SW 1271 (cell line): ENCODE measurements around the gene NTRK3.

Source experiments
- DNase-seq, 2 experiments: peaks; one replicate each; lab custom pipeline; 2025; lab: John Stamatoyannopoulos, UW

The NTRK3 gene

DNA sequence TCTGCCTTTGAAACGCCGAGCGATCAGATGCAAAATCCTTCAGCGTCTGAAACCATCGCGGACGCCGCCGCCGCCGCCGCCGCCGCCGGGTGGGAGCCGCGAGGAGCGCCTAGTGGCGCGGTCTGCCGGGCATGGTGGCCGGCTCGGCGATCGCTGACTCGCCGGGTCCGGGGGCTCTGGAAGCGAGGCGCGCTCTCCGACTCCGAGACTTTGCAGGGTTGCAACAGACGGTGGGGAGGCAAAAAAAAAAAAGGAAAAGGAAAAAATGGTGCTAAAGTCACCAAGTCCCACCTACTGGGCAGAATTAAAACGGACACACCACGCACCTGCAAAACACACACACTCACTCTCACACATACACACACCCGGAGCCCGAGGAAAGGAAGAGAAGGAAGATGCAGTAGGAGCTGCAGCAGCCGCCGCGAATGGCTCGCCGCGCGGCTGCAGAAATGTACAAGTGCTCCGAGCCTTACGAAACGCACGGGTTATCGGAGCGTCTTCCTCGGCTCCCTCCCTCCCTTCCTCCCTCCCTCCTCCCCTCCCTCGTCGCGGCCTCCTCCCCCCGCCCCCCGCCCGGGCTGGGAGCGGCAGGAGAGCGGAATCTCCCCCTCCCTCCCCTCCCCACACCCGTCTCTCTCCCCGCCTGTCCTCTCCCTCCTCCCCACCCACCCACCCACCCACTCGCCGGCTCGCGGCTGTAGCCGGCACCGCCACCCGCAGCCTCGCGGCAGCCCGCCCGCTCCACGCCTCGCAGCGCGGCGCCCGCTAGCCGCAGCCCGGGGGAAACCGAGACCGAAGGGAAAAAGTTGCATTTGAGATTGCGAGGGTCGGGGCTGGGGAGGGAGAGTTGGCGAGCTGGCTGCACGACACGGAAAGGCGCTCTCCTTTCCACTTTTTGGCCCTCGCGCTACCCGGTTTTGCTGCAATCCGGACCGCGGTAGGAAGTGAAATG, at the start of gene NTRK3:
Gene NTRK3 (minus strand): TSS at position 461 of the 952 bp plus-strand sequence. CDS start 586 bp downstream, outside the sequence.
- peak in 1 of 2 experiments; percentile 15 for DNase-seq

GRCh38 chr15:88303395-88303794, 46.9 kb upstream of the NTRK3 start:
- no peak for DNase-seq

- DNase-seq, result no peak
Observed at GRCh38 chr15:88302373-88302772, 45.8 kb upstream of the NTRK3 start.

DNA sequence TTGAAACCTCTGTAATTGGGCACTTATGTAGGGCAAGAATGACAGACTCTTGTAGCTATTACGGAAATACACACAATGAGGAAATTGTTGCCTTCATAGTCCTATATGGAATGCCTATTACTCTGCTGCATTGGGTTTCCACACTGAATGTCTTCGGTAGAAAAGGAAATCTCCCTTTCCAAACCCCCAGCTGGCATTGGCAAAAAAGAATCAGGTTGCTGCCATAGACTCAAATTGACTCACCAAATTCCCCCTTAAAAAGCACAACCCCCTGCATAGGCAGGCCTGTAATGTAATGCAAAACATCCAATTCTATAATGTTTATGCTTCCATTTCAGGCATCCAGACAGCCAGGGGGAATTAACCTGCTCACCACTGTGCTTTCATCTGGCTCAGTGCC, 44.8 kb upstream of the NTRK3 start:
- no peak for DNase-seq

- DNase-seq, result no peak
Observed at GRCh38 chr15:88300861-88301260, 44.3 kb upstream of the NTRK3 start.

GRCh38 chr15:88300089-88300488, 43.5 kb upstream of the NTRK3 start:
- DNase-seq, result no peak

DNA sequence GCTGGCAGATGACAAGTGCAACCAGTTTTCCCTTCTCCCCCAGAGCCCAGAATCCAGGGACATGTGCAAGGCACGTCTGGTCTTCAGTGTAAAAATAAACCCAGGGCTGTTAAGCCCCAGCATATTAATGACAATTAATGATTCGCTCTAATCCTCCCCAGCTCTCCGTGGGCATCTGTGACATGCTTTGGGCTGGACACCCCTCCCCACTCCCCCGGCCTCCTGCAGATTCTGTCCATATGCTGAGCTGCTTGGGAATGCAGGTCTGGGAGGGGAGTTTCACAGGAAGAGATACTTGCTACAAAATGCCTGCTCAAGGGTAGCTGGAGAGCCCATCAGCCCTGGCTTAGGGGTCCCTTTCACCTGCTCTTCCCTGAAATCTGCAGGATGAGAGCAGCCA, 43.0 kb upstream of the NTRK3 start:
- DNase-seq, result no peak

DNA sequence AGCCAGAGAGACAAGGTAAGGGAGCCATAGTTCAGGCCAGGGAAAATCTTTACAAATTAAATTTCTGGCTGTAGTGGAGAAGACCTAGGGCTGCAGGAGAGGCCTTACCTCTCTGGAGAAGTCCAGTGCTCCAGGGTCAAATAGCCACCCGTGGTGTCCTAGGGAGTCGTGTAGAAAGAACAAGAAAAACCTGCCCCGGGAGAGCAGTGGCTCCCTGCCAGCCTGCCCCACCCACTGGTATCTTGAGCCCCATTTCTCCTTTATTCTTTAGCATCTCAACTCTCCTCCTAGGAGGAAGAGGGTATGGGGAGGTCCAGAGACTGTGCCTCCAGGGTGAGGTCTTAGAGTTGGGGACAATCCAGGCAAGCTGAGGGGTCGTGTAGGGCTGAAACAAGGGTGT, 32.1 kb upstream of the NTRK3 start:
- no peak for DNase-seq

DNA sequence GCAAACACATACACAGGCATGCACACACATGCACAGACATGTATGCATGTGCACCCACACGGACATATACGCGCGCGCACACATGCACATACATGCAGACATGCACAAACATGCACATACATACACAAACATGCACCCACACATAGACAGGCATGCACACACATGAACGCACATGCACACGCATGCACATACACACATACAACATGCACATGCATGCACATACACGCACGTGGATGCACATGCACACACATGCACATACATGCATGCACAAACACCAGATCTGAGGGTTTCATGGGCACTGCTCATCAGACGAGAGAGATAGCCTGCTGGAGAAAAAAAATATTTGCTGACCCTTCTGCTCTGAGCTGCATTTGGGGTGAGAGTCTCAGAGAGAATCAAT, 31.7 kb upstream of the NTRK3 start:
- DNase-seq, result no peak

DNA sequence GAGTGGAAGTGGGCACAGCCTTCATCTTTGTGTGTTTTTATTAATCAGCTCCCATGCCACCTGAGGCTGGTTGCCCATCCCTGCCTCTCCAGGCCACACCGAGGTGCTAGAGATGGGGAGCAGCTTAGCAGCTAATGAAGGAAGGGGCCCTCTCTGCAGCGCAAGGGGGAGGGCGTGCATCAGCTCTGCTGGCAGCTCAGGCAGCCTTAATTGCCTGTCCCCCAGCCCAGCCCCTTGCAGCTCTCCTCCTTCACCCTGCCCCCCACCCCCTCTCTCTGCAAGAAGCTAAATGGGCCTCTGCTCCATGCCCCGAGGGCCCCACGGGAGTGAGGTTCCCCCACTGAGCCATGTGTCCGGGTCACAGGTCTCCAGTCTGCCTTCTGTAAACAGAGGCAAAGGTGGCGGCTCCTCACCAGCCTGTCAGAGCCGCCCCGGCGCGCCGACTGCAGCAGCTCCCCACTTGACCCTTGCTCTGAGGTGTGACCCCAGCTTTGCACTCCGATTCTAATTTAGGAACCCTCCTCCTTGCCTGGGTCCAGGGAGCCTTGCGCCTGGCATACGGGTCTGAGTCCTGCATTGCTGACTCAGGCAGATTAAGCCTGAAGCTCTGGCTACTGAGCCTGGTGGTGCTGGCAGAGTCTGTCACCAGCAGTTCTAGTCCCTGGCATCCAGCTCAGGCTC, 27.9 kb upstream of the NTRK3 start:
- no peak for DNase-seq

DNA sequence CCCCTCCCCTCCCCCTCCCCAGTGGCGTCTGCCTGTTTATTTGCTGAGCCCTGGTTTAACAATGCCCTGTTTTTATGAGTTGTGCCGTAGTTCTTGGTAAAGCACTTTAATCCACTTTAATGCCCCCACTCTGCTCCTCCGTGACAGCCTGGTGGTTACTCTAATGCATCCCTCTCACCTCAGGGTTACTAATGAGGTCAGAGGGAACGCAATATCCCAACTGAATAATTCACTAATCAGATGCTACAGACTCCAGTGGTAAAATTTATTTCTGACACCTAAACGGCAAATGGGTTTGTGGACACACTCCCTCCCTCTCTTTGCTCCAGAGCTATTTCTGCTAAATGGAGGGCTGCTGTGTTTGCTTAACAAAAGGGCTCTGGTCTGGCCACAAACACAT, 26.1 kb upstream of the NTRK3 start:
- no peak for DNase-seq

DNA sequence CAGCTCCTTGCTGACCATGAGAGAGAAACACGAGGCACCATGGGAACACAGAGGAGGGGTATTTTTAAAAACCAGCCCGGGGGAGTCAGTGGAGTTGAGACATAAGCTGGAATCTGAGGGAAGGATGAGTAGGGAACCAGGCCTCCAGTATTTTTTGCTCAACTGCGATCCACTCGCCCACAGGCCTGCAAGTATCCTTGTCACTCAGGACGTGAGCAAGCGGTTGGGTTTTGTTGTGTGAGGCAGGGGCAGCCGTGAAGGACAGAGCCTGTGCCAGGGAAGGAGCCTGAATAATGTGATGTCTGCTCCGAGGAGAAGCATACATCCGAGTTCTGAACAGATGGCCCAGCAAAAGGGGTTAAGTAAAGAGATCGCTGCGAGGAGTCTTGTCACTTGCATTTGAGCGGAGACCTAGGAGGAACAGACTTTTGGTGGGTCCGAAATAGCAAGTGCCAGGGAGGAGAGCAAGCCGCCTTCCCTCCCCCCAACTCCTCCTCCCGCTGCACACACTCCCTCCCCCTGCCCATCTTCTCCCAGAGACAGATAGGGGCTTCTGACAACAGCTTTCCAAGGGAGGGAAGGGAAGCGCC, 20.4 kb upstream of the NTRK3 start:
- no peak for DNase-seq

GRCh38 chr15:88275804-88276203, 19.3 kb upstream of the NTRK3 start:
- no peak for DNase-seq

DNA sequence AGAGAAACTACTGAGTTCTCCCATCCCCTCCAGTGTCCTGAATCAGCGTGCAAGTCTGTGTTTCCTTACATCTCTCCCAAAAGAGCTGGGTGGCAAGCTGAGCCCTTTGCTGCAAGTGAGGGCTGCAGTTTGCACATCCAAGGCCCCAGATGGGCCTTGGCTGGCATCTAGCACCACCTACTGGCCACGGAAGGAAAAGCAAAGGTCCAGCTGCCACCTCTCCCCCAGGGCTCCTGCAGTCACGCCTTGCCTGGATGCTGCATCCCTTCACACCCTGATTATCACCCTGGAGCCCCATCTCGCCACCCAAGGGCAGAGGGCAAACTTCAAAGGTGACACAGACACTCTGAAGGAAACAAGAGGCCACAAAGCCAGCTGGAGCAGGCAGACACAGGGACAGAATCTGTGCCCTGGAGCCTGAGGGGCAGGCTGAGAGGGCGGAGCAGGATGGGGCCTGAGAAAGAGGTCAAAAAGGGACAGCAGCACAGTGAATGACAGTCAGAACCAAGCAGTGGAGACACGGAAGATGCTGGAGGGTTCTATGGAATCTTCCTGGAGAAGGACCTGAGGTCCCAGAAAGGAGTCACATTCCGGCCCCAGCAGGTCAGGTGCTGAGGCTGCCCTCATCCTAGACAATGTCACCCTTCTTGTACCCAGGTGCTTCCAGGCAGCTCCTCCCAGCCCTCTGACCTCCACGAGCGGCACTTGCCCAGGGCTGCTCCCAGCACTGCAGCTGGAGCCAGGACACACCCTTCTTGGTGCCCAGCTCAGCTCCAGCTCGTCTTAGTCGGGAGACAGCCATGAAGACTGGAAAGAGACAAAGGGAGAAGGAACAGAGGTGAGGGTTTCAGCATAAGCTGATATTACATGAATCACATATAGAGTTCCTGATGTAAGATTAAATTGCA, 18.3 kb upstream of the NTRK3 start:
- DNase-seq, result peak in 1 of 2 experiments; percentile 49

- DNase-seq, result no peak
Observed at GRCh38 chr15:88272421-88272820, 15.9 kb upstream of the NTRK3 start.

DNA sequence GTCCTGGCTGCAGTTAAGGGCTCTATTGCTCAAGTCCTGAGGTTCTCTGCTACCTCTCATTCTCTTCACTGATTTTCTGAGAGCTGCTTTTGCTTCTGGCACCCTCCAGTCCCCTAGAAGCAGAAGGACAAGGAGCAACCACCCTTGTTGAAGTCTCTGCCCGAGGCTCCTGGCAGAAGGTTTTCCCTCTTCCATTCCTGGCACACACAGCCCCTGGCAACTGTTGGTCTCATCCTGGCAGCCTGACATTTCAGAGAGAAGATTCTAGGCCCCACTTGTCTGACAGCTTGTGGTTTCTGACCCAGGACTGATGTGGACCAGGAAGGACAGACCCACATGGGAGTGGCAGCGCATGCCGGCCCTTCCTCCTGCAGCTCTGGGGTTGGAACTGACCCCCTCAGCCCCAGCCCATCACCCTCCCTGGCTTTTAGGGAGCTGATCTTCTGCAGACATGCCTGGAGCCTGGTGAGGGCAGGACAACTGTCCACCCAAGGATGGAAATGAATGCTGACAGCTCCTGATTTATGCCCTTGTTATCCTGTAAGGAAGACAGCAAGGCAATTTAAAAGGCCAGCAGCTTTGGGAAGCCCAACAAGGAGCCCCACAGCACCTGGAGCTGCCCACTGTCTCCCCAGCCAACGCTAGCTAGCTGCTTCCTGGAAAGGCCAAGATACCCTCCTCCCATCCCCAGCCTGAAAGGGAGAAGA, 13.0 kb upstream of the NTRK3 start:
- no peak for DNase-seq

DNA sequence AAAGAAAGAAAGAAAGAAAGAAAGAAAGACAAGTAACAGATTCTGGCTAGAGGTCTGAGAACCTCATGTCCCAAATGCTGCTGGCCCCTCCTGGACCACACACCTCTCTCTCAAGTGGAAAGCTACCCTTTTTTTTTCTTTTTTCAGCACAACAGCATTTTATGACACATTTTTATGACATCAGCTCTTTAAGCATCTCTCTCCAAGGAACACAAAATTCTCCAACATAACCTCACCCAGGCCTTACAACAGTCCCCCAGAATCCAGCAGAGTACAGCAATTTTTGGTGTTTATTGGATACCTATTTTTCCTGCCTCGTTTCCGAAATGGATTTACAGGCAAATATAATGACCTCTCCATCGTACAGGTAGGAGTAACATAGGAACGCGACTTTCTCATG, 11.2 kb upstream of the NTRK3 start:
- peak in 1 of 2 experiments; percentile 8 for DNase-seq

GRCh38 chr15:88266170-88266569, 9.6 kb upstream of the NTRK3 start:
- no peak for DNase-seq

- no peak for DNase-seq
Observed at GRCh38 chr15:88264622-88265021, 8.1 kb upstream of the NTRK3 start.

GRCh38 chr15:88262064-88262463, 5.5 kb upstream of the NTRK3 start:
- DNase-seq, result no peak

GRCh38 chr15:88258093-88258641, 1.6 kb upstream of the NTRK3 start:
- peak in 1 of 2 experiments; percentile 34 for DNase-seq
